Uterus (tissue), 4 donors: ENCODE data around the gene C1orf159. TPM values are rescaled to one million over a fixed set of nuclear protein-coding genes. Genes with fewer than 3 reads are reported as not detected.
"Not testable (repeated sequence)": the region's sequence is repeated elsewhere in the genome, so short reads cannot be mapped to it uniquely, and the experiment has no call there.

Experiments
- DNase-seq, 2 donors: peaks; one replicate each; pipeline ENCODE4 v3.0.0-alpha.2; 2019 to 2020
- H3K27ac ChIP-seq, 2 donors: fragments of 200-600 bp; sonication (generic); 1 replicate in 1 of 2; 2 replicates in 1 of 2; pipeline ENCODE4 v1.5.1; 2016 to 2018
- H3K27me3 ChIP-seq, 2 donors: fragments of 200-600 bp; sonication (generic); one replicate each; pipeline ENCODE4 v1.5.1; 2018 to 2019; ENCODE audit warnings: control low read depth in 1 of 2
- H3K36me3 ChIP-seq, 2 donors: fragments of 200-600 bp; sonication (generic); one replicate each; pipeline ENCODE4 v1.5.1; 2019; ENCODE audit warnings: control low read depth in 1 of 2
- H3K4me1 ChIP-seq, 2 donors: fragments of 200-600 bp; sonication (generic); one replicate each; pipeline ENCODE4 v1.5.1; 2018 to 2019; ENCODE audit warnings: control low read depth in 1 of 2
- H3K4me3 ChIP-seq, 2 donors: fragments of 200-600 bp; sonication (generic); 1 replicate in 1 of 2; 2 replicates in 1 of 2; pipeline ENCODE4 v1.5.1; 2018 to 2019; ENCODE audit warnings: mild to moderate bottlenecking in 1 of 2
- H3K9me3 ChIP-seq, 2 donors: fragments of 200-600 bp; sonication (generic); one replicate each; pipeline ENCODE4 v1.5.1; 2019; ENCODE audit warnings: control low read depth in 1 of 2
- CTCF ChIP-seq, 4 experiments: fragments of 200-600 bp in 2 of 4; fragments of 450-650 bp in 2 of 4; sonication (generic) in 2 of 4; IDR thresholded peaks; one replicate each; pipeline ENCODE4 v1.5.1; 2016 to 2019; ENCODE audit warnings: antibody characterized with exemption in 4 of 4, mild to moderate bottlenecking in 2 of 4, moderate library complexity in 1 of 4
- POLR2A ChIP-seq, 2 donors: fragments of 450-650 bp; IDR thresholded peaks; one replicate each; pipeline ENCODE4 v1.6.1; 2016; ENCODE audit warnings: antibody characterized with exemption in 2 of 2, mild to moderate bottlenecking in 1 of 2, moderate library complexity in 1 of 2
- intact Hi-C: fragments of 100-400 bp; cut with DNase I; formaldehyde crosslinking; loops from one replicate; pipeline ENCODE4 v1.15.1; 2023; ENCODE audit warnings: low total_unique reads
- total RNA-seq, 4 donors: library from RNA; depleted of rRNA in 3 of 4; stranded (reverse); fragments of >200 nt in 3 of 4; gene quantifications; one replicate each; pipeline versions ENCODE4 v1.1.0 to v1.2.4, GENCODE V29; 2014 to 2023
- donor health status: DM: yes; HTN: yes; CAD: no.

Gene C1orf159
- total RNA-seq, 4 donors from 2014 or later: 4.9 to 20.0 (median 17.9) TPM

DNA sequence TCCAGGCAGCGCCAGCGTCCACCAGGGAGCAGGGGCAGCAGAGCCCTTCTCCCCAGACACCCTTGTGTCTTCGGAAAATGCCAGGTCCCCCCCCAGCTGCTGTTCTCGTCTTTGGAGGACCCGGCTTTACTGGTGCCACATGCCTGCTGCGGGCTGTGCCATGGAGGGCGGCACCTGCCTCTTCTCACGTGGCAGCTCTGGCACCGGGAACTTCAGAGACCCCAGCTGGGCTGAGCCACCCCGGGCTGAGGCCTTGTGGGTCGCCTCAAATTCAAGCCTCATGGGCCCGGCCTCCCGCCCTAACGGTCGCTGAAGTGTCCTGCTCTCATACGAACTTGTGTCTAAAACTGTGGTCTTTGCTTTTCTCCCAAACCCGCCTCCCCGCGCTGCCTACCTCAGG, 27.0 kb upstream of the C1orf159 start:
- Histone ChIP-seq H3K4me1 (no peaks in the 10 kb centered on the region), H3K4me3 (no peak overlapping the region), H3K27me3 (no peaks in the 10 kb centered on the region), H3K27ac (no peak overlapping the region), H3K36me3 (no peaks in the 10 kb centered on the region), H3K9me3 (no peaks in the 10 kb centered on the region)
- DNase-seq: no peak
- TF ChIP-seq POLR2A (IDR thresholded peaks at IDR 0.05) (no peak), CTCF (IDR thresholded peaks at IDR 0.05) (no peak)
- intact Hi-C loops: no loop called here

GRCh38 chr1:1142352-1142751, 26.5 kb upstream of the C1orf159 start:
- H3K9me3 ChIP-seq, H3K36me3 ChIP-seq, H3K27ac ChIP-seq, H3K4me3 ChIP-seq, DNase-seq, H3K27me3 ChIP-seq, intact Hi-C loops, H3K4me1 ChIP-seq: not testable (repeated sequence)

DNA sequence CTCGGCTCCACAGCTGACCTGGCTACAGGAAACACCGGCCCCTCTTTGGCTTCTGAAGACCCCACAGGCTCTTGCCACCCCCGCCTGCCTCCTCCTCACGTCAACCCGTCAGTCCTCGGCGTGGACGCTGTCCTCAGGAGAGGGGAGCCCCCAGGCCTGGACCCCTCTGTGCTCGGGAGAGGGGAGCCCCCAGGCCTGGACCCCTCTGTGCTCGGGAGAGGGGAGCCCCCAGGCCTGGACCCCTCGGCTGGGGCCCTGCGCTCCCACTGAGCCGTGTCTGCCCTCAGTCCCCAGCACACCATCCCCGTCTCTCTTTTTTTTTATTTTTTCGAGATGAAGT, 26.0 kb upstream of the C1orf159 start:
- Histone ChIP-seq H3K4me3 (no peak overlapping the region), H3K9me3 (no peaks in the 10 kb centered on the region), H3K36me3 (no peaks in the 10 kb centered on the region), H3K27me3 (no peaks in the 10 kb centered on the region), H3K27ac (no peak overlapping the region), H3K4me1 (no peaks in the 10 kb centered on the region)
- intact Hi-C loops: no loop called here
- TF ChIP-seq POLR2A (IDR thresholded peaks at IDR 0.05): no peak
- TF ChIP-seq CTCF (IDR thresholded peaks at IDR 0.05): no peak
- DNase-seq: no peak

- H3K36me3 ChIP-seq: no peaks in the 10 kb centered on the region
- H3K4me3 ChIP-seq: no peak overlapping the region
- no peak for TF ChIP-seq CTCF (IDR thresholded peaks at IDR 0.05)
- no peak for DNase-seq
- no peak overlapping the region for H3K27ac ChIP-seq
- no peaks in the 10 kb centered on the region for H3K4me1 ChIP-seq
- H3K9me3 ChIP-seq: no peaks in the 10 kb centered on the region
- no peaks in the 10 kb centered on the region for H3K27me3 ChIP-seq
- intact Hi-C loops: no loop called here
These were observed 25.5 kb upstream of the C1orf159 start for GRCh38 chr1:1141244-1141910.

GRCh38 chr1:1140673-1141072, 24.8 kb upstream of the C1orf159 start:
- Histone ChIP-seq H3K36me3 (no peaks in the 10 kb centered on the region), H3K4me3 (no peak overlapping the region), H3K27me3 (no peaks in the 10 kb centered on the region), H3K27ac (no peak overlapping the region), H3K4me1 (no peaks in the 10 kb centered on the region), H3K9me3 (no peaks in the 10 kb centered on the region)
- intact Hi-C loops: no loop called here
- no peak for DNase-seq
- TF ChIP-seq CTCF (IDR thresholded peaks at IDR 0.05): no peak
- no peak for TF ChIP-seq POLR2A (IDR thresholded peaks at IDR 0.05)
